H4 (cell line): Measurements from ENCODE around the gene HECTD2. TPM values are rescaled to one million over a fixed set of nuclear protein-coding genes. Genes with fewer than 3 reads are reported as not detected.
"Not testable (repeated sequence)": the region's sequence is repeated elsewhere in the genome, so short reads cannot be mapped to it uniquely, and the experiment has no call there.

Source experiments
- DNase-seq: peaks from one replicate; pipeline ENCODE4 v3.0.0-alpha.2; 2015; ENCODE audit warnings: low spot score
- total RNA-seq: library from RNA; depleted of rRNA; stranded (reverse); fragments of >200 nt; shearing (Covaris generic); gene quantifications from 2 replicates; pipeline ENCODE4 v1.2.3, GENCODE V29; 2014; rRNA removed

HECTD2 gene, protein sequence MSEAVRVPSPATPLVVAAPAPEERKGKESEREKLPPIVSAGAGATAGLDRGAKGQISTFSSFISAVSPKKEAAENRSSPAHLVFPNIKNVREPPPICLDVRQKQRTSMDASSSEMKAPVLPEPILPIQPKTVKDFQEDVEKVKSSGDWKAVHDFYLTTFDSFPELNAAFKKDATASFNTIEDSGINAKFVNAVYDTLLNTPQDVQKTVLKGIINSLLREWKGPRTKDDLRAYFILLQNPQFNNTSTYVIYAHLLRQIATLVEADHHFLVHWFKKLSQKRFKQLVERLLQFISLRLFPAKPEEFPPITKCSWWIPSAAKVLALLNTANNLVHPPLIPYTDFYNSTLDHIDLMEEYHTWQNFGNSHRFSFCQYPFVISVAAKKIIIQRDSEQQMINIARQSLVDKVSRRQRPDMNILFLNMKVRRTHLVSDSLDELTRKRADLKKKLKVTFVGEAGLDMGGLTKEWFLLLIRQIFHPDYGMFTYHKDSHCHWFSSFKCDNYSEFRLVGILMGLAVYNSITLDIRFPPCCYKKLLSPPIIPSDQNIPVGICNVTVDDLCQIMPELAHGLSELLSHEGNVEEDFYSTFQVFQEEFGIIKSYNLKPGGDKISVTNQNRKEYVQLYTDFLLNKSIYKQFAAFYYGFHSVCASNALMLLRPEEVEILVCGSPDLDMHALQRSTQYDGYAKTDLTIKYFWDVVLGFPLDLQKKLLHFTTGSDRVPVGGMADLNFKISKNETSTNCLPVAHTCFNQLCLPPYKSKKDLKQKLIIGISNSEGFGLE
- total RNA-seq = 5.0 and 5.7 TPM in 2 replicates

DNA sequence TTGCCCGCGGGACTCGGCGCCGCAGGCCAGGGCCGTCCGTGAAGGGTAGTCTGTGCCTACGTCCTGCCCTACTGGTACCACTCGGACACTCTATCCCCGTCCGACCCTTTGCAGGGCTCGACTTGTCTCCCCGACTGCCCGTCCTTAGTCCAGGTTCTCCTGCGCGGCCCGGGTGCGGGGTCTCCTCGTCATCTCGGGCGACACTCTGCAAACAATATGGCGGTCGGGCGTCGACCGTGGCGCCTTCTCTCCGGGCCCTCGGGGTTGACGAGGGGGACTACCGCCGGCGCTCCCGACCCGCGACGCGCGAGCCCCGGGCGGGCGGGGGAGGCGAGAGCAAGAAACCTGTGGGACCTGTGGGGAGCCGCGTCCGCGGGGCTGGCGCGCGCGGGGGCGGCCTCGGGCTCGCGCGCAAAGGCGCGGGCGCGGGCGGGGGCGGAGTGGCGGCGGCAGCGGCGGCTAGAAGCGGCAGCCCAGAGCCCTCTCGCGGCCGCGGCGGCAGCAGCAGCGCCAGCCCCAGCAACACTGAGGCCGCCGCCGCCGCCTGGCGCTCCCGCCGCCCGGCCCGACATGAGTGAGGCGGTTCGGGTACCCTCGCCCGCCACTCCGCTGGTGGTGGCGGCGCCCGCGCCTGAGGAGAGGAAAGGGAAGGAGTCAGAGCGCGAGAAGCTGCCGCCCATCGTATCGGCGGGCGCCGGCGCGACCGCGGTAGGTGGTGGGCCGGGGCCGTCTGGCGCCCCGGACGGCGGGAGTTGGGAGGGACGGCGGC, at the start of gene HECTD2:
TSS of gene HECTD2 (plus strand) at position 476 of the 769 bp plus-strand sequence. CDS start at position 571, 95 bp downstream.
- DNase-seq = peak; percentile 50

DNA sequence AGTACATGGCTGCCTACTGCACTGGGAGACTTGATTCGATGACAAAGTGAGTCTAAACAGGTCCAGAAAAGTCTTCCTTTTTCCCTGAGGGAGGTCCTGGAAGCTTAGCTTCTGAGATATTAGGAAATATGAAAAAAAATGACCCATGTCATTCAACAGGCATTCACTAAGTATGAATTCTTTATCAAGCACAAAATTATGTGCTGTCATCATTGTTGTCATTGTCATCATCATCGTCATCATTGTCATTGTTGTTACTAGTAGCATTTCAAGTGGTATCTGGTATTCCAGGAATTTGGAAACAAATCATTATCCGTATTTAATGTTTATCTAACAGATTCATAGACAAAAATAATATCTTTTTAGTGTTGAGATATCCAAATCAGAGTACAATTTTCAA, 49.7 kb upstream of the HECTD2 start:
- DNase-seq = no peak

DNA sequence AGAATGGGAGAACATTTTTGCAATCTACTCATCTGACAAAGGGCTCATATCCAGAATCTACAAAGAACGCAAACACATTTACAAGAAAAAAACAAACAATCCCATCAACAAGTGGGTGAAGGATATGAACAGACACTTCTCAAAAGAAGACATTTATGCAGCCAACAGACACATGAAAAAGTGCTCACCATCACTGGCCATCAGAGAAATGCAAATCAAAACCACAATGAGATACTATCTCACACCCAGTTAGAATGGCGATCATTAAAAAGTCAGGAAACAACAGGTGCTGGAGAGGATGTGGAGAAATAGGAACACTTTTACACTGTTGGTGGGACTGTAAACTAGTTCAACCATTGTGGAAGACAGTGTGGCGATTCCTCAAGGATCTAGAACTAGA, 44.6 kb upstream of the HECTD2 start:
- DNase-seq = not testable (repeated sequence)

DNA sequence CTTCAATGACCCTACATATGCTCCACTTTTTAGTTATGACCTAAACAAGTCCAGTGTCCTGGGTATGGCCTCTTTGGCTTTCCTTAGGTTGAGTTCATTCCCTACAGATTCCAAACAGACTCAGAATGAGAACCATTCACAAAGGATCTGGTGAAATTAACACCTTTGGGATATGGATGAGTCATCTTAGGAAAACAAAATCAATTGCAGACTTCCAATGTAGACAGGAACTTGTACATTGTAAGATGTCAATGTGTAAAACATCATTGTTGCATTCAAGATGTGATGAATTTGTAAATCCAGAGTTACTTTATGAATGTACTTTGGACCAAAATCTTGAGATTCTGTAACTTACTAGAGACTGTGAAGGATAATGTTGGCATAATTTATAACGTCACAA, 43.4 kb upstream of the HECTD2 start:
- DNase-seq = no peak

DNA sequence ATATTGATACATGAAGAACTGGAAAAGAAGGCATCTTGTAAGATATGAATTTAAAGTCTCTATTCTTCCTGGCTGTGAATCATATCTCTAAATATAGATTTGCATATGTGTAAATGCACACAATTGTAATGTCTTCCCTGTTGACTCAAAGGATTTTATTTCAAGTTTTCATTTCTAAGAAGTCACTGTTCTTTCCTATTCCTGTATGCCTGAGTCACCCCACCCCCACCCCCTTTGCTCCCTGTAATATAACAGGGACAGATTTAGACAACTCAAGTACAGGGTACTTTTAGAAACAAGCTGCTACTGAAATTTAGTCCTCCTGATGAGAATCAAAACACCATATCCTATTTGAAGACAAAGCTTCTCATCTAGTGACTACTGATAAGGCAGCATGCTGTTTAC, 43.0 kb upstream of the HECTD2 start:
- DNase-seq = no peak

DNA sequence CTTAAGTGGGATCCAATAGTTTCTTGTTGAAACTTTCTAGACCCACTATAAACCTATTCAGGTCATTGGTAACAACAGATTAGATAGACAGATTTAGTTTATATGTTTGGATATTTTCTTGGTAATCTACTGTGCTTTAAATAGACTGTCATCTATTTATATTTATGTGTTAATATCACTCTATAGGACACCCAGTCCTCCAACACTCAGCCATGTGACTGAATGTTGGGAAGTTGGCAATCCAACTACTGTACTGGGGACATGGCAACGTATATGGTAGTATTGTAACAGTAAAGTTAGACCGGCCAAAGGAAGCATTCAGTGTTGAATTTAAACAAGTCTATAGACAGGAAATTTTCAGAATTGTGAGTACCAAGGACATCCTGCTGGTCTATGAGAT, 42.6 kb upstream of the HECTD2 start:
- DNase-seq = no peak

DNA sequence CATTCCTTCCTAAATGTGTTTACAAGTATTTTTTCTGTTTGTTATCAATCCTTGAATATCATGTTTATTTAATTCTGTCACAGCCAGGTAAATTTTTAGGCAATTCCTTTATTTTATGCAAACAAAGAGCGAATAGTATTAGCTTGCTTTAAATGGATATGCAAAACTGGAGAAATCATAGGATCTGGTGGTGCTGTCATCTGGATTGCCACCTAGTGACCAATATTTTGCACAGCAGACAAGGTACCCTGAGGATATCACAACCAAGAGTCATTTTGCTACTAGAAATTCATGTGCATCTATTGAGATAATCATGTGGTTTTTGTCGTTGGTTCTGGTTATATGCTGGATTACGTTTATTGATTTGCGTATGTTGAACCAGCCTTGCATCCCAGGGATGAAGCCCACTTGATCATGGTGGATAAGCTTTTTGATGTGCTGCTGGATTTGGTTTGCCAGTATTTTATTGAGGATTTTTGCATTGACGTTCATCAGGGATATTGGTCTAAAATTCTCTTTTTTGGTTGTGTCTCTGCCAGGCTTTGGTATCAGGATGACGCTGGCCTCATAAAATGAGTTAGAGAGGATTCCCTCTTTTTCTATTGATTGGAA, 40.1 kb upstream of the HECTD2 start:
- peak; percentile 26 for DNase-seq

DNA sequence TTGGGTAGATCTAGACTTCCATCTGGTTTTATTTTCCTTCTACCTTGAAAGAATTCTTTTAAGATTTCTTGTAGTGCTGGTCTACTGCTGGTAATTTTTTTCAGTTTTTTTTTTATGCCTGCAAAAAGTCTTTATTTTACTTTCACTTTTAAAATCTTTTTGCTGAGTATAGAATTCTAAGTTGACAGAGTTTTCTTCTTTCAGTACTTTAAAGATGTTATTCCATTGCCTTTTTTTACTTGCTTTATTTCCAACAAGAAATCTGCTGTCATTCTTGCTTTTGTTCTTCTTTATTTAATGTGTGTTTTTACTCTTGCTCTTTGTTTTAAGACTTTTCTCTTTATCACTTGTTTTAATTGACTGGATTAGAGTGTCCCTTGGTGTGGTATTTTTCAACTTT, 36.1 kb upstream of the HECTD2 start:
- no peak for DNase-seq

DNA sequence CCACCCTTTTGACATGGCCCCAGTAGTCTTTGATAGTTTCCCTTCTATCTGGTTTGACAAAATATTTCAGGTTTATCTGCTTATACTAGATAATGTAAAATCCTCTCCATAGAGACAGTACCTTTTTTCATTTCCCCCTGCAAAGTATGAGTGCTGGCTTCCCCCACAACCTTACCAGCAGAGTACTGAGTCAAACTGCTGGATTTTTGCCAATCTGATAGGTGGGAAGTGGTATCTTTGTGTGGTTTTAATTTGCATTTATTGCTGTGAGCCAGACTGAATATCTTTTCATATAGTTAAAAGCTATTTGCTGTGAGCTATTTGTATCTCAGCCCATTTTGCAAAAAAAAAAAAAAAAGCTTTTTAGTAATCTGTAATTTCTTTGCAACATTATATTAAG, 32.1 kb upstream of the HECTD2 start:
- no peak for DNase-seq

DNA sequence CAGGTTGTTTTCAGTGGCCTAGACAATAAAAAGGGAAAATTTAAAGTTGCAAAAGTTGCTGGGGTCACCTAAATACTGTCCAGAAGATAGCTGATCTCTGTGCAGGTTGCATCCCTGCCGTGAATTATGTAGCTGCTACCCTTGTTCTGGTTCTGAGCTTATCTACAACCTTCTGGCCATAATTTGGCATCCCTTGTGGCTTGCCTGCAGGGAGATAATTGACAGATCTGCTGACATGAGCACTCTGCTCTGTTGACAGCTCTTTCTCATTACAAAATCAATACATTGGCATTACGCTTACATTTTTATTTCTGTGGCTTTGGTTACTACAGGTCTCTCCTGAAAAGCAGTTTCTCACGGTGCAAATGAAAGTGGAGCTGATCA, 29.3 kb upstream of the HECTD2 start:
- DNase-seq = no peak

DNA sequence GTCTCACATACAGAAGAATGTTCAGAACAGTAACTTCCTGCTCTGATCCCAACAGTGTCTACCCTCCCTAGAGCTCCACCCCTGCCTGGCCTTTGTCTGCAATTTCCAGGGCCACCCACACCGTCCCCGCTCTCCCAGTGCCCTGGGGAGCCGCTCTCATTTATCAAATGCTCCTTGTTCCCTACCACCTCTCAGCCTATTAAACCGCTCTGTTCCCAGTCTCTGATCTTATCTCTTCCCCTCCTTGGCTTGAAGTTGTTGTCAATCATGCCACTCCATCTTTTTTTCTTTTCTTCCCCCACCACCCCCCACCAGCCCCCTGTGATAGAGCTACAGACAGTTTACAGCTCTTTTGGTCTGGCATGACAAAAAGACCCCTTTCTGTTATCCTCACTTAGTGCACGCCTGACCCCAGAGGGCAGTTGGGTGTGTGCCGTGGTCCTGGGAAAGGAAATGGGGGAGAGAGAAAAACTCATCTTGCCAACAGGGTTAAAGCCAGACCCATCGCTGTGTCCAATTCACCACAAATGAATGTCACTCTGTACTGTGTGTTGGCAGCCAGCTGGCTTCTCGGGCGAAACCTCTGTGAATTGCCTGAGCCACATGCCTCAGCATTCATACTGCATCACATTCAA, 28.8 kb upstream of the HECTD2 start:
- DNase-seq = no peak

DNA sequence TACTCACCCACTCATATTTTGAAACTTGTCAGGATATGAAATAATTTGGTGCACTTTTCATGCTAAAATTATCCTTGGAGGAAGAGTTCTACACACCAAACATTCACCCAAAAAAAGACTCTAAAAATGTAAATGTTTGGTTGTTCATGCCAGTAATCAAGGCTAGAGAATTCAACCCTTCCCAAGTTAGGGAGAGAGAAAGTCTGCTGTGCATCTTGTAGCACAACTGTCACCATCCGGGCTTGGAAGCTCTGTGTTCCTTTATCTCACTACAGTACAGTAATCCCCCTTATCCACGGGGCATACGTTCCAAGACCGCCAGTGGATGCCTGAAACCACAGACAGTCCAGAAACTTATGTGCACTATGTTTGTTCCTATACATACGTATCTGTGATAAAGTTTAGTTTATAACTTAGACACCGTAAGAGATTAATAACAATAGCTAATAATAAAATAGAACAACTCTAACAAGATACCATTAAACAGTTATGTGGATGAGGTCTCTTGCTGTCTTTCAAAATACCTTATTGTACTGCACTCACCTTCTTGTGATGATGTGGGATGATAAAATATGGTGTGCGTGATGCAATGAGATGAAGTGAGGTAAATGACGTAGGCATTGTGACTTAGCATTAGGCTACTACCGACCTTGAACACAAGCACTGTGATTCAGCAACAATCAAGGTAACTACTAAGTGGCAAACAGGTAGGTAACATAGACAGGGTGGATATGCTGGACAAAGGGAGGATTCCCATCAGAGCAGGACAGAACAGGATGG, 24.6 kb upstream of the HECTD2 start:
- no peak for DNase-seq

DNA sequence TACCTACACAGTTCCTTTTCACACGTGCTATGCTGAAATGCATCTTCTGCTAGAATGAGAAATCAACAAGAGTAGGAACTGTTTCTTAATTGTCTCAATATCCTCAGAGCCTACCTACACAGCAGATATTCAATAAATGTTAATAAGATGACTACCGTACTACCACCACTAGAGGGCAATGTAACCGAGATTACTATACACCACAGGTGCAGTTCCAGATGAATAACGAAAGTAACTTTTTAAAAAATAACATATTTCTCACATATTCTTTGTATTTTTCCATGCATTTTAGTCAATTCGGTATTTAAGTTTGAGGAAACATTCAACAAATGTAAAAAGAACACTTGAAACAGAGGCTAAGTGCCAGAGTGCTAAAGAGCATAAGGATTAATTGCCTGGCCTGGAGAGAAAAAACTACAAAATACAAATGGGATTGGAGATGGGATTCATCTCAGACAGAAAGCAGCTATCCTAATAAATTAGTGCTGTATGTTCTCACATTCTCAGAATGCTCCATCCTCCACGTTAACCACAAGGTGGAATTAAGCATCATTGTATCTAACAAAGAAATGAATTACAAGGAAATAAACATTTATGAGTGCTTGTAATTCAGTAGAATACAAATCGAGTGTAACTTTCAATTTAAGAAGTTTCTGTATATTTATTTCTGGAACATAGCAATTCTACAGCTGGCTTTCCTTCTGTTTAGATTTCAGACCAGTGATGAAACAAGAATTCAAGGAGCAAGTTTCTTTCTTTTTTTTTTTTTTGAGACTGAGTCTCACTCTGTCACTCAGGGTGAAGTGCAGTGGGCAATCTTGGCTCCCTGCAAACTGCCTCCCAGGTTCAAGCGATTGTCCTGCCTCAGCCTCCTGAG, 20.3 kb upstream of the HECTD2 start:
- peak; percentile 59 for DNase-seq

DNA sequence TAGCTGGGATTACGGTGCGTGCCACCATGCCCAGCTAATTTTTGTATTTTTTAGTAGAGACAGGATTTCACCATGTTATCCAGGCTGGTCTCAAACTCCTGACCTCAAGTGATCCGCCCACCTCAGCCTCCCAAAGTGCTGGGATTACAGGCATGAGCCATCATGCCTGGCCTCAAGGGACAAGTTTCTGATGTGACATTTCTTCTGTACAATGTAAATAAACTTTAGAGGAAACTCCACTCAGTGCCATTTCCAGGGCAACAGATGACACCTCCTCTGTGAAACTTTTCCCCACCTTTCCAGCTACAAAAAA, 19.7 kb upstream of the HECTD2 start:
- not testable (repeated sequence) for DNase-seq

DNA sequence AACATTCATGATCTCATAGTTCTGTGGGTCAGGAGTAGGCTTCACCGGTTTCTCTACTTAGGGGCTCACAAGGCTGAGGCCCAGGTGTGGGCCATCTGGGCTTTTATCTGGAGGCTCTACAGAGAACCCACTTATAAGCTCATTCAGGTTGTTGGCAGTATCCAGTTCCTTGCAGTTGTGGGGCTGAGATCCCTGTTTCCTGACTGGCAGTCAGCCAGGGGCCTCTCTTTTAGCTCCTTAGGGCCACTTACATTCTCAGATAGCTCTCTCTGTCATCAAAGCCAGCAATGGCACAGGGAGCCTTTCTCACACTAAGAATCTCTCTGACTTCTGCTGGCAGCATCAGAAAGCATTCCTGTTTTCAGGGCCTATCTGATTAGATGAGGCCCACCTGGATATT, 18.2 kb upstream of the HECTD2 start:
- no peak for DNase-seq

DNA sequence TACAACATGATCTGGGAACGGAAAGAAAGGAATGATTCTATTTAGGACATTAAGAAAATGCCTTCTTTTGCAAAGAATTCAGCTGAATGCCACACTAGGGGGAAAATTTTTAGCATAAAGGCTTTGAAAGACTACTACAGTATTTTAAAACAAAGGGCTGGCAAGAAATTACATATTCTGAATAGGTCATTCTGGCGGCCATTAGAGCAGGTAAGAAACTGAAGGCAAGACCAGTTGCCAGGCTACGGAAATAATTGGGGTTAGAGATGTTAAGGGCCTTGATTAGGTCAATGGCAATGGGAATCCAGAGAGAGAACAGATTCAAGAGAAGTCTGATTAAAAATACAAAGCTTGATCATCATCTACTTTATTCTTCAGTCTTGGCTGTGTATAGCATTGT, 3.8 kb upstream of the HECTD2 start:
- no peak for DNase-seq

DNA sequence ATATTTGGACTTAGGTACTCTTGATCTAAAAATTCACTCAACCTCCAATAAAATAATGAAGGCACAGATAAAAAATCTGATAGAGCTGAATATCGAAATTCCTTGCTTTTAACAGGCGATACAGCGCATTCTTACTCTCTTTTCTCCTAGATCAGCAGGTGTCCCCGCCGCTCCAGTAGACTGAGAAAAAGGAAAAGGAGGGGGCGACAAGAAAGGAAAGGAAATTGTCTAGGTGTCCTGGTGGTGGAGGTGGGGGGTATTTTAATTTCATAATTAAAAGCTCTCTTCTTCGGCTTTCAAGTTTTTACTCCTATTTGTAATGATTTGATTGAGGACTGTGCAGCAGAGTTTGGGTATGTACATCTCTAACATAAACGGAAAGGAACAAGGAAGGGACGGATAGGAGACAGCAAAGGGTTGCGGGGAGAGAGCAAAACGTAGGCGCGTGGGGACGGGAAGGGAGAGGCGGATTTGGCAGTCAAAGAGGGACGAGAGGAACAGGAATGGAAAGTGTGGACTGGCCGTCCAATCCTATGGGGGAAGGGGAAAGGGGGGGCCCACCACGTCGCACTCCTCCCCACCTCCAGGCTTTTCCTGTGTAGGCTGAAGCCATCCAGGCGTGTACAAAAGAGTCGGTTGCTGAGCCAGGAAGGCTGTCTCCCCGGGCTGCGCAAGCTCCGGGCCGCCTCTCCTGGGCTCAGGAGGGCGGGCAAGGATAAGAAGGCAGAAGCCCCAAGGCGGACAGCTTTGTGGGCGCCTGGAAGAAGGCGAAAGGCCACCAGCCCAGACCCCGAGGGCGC, 875 bp upstream of the HECTD2 start:
- peak; percentile 76 for DNase-seq

DNA sequence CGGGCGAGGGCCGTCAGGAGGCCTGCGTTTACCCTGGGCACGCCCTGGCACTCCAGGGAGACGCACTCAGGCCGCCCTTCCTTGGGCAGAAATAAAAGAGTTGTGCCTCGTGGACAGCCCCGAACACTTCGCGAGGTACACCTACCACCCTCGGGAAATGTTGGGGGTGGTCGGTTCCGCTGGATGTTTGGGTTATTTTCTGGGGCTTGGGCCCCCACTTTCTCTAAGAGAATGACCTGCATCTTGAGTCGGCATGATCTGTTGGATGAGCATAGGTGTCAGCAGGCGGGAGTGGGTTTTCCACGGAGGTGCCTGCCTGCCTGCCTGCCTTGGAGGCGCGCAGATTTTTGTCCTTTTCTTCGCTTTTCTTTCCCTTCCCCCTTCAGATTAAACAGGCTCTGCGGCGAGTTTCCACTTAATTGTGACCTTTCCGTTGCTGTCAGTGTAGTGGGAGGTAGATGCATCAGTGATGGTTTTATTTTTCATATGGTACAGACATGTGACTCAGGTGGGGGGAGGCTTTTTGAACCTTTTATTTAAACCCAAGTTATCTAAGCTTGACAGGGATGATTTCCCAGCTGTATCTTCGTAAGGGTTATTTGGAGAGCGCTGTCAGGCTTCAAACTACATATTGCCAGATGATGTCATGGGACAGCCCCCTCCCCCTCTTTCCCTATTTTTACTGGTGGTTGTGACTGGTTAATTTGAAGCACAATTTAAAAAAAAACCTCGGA, 661 bp downstream of the HECTD2 start:
- no peak for DNase-seq
